Endodermal cell (in vitro differentiated cells): ENCODE data around the gene ACAA2. TPM values are rescaled to one million over a fixed set of nuclear protein-coding genes. Genes with fewer than 3 reads are reported as not detected.

Experiments
- DNase-seq: peaks from one replicate; pipeline ENCODE4 v3.0.0-alpha.2; 2017
- H3K27ac ChIP-seq: 2 replicates; pipeline ENCODE4 v1.5.1; 2013; ENCODE audit warnings: mild to moderate bottlenecking, low read depth, low read length, moderate library complexity
- H3K27me3 ChIP-seq: 2 replicates; pipeline ENCODE4 v1.6.1; 2013; ENCODE audit warnings: mild to moderate bottlenecking, low read length, moderate library complexity; ENCODE audit not compliant: insufficient read depth, control insufficient read depth, poor library complexity, severe bottlenecking
- H3K36me3 ChIP-seq: 2 replicates; pipeline ENCODE4 v1.7.0; 2013; ENCODE audit warnings: mild to moderate bottlenecking, low read length, moderate library complexity; ENCODE audit not compliant: control insufficient read depth, insufficient read depth
- H3K4me1 ChIP-seq: one replicate; pipeline ENCODE4 v1.7.0; 2013; ENCODE audit warnings: low read length; ENCODE audit not compliant: control insufficient read depth, insufficient read depth
- H3K4me3 ChIP-seq: 2 replicates; pipeline ENCODE4 v1.5.1; 2013; ENCODE audit warnings: mild to moderate bottlenecking, low read length, moderate library complexity
- H3K9ac ChIP-seq: 2 replicates; pipeline ENCODE4 v1.6.1; 2013; ENCODE audit warnings: mild to moderate bottlenecking, low read length, moderate library complexity; ENCODE audit not compliant: poor library complexity, severe bottlenecking; ENCODE audit errors: extremely low read depth
- H3K9me3 ChIP-seq: 2 replicates; pipeline ENCODE4 v1.6.1; 2013; ENCODE audit warnings: mild to moderate bottlenecking, low read length, moderate library complexity; ENCODE audit not compliant: control insufficient read depth
- H3K27ac Mint-ChIP-seq: 2 replicates; pipeline ENCODE4 v1.8.0; 2020; ENCODE audit warnings: mixed read lengths
- H3K27me3 Mint-ChIP-seq: 2 replicates; pipeline ENCODE4 v1.8.0; 2021; ENCODE audit warnings: mild to moderate bottlenecking, mixed read lengths; ENCODE audit not compliant: insufficient read depth
- H3K36me3 Mint-ChIP-seq: 2 replicates; pipeline ENCODE4 v1.8.0; 2020; ENCODE audit warnings: low read depth, mixed read lengths
- H3K4me1 Mint-ChIP-seq: 2 replicates; pipeline ENCODE4 v1.8.0; 2020; ENCODE audit warnings: mixed read lengths
- H3K4me3 Mint-ChIP-seq: 2 replicates; pipeline ENCODE4 v1.8.0; 2020; ENCODE audit warnings: mild to moderate bottlenecking, moderate library complexity, mixed read lengths
- H3K9me3 Mint-ChIP-seq: 2 replicates; pipeline ENCODE4 v1.8.0; 2020; ENCODE audit warnings: mild to moderate bottlenecking, mixed read lengths
- WGBS, 2 experiments: methylation state at CpG; one replicate each; pipeline versions ENCODE4 v1.1.5 to v1.1.7; 2013; ENCODE audit warnings: missing lambda C conversion rate in 2 of 2, mixed read lengths in 1 of 2; ENCODE audit not compliant: insufficient coverage in 1 of 2, insufficient read length in 1 of 2; 5-methylcytosine and 5-hydroxymethylcytosine counted together
- total RNA-seq, 2 donors: library from RNA; stranded (reverse); fragmentation: NEBNext Ultra II Directional in 1 of 2; extraction: Animal tissue kit (Norgen Biotek cat#: 25700) in 1 of 2; gene quantifications; 2 replicates in 1 of 2; 3 replicates in 1 of 2; pipeline ENCODE4 v1.2.1, GENCODE V29; 2021
- TF ChIP-seq, protein P1 (sequence below): fragments of 200-600 bp; sonication (generic); conservative IDR thresholded peaks from 2 replicates; pipeline ENCODE4 v1.5.0; 2021; ENCODE audit warnings: antibody characterized with exemption, mild to moderate bottlenecking

The ACAA2 gene
- total RNA-seq, 2 donors from 2014 or later, result 128 to 131 TPM

DNA sequence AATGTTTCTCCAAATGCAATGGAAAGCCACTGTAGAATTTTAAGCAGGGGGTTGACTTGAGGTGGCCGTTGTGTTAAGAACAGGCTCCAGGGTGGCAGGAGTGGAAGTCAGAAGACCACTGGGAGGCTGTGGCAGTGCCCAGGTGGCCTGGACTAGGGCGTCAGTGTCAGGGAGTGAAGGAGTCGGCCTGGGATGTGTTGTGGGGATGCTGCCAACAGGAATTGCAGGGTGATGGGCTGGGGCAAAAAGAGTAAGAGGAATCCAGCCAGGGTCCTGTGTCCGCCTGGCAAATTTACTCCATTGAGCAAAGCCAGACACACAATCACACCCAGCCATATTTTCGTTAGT lies 55.1 kb downstream of the ACAA2 start:
- Histone ChIP-seq H3K4me3 (no peak overlapping the region), H3K27ac (no peak overlapping the region), H3K36me3 (no peaks in the 10 kb centered on the region), H3K9me3 (peaks cover 3% of the 10 kb centered on the region), H3K27me3 (no peaks in the 10 kb centered on the region), H3K4me1 (peaks cover 8% of the 10 kb centered on the region), H3K9ac (no peak overlapping the region)
- WGBS, 2 experiments, result 90% methylated on average over 1 to 3 of the region's 5 CpGs
- H3K9me3 Mint-ChIP-seq, result no peaks in the 10 kb centered on the region
- no peaks in the 10 kb centered on the region for H3K27me3 Mint-ChIP-seq
- H3K4me3 Mint-ChIP-seq, result no peak overlapping the region
- no peak for DNase-seq
- H3K36me3 Mint-ChIP-seq, result no peaks in the 10 kb centered on the region
- H3K4me1 Mint-ChIP-seq, result peaks cover 20% of the 10 kb centered on the region
- H3K27ac Mint-ChIP-seq, result no peak overlapping the region
- TF ChIP-seq, protein P1, sequence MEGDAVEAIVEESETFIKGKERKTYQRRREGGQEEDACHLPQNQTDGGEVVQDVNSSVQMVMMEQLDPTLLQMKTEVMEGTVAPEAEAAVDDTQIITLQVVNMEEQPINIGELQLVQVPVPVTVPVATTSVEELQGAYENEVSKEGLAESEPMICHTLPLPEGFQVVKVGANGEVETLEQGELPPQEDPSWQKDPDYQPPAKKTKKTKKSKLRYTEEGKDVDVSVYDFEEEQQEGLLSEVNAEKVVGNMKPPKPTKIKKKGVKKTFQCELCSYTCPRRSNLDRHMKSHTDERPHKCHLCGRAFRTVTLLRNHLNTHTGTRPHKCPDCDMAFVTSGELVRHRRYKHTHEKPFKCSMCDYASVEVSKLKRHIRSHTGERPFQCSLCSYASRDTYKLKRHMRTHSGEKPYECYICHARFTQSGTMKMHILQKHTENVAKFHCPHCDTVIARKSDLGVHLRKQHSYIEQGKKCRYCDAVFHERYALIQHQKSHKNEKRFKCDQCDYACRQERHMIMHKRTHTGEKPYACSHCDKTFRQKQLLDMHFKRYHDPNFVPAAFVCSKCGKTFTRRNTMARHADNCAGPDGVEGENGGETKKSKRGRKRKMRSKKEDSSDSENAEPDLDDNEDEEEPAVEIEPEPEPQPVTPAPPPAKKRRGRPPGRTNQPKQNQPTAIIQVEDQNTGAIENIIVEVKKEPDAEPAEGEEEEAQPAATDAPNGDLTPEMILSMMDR, result no peak

GRCh38 chr18:49757513-49758262 lies 55.6 kb downstream of the ACAA2 start:
- peak; percentile 90 for DNase-seq

DNA sequence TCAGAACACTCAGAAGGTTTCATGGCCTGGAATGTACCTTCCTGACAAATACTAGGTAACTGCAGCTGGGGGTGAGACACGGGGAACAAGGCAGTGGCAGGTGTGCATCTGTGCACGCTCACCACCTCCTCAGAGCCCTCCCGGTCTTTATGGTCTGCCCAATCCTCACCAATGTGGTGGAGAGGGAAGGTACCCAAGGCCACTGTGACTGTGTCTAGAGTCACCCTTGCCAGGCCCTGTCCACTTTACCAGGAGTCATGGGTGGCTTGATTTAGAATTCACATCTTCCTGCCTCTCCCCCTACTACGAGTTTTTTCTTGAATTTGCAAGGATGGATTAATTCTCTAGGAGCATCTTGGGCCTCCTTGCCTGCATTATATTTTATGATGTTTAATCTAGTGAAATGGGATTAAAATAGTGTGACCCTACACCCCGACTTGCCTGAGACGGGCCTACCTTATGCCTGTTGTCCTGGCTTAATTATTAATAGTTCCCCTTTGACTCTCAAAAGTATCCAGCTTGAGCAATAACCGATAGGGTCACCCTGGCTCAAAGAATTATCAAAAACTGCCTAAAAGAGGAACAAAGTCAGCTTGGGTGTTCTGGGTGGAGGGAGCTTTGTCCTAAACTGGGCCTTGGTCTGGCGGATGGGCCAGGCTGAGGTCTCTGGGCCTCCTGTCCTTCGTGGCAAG lies 56.5 kb downstream of the ACAA2 start:
- no peak for DNase-seq
- Histone ChIP-seq H3K36me3 (no peaks in the 10 kb centered on the region), H3K4me1 (peaks cover 8% of the 10 kb centered on the region), H3K9ac (no peak overlapping the region), H3K4me3 (no peak overlapping the region), H3K9me3 (peaks cover 3% of the 10 kb centered on the region), H3K27me3 (no peaks in the 10 kb centered on the region), H3K27ac (no peak overlapping the region)
- Mint-ChIP-seq H3K4me3 (no peak overlapping the region), H3K27me3 (no peaks in the 10 kb centered on the region), H3K4me1 (peaks cover 24% of the 10 kb centered on the region), H3K27ac (no peak overlapping the region), H3K36me3 (no peaks in the 10 kb centered on the region), H3K9me3 (no peaks in the 10 kb centered on the region)
- WGBS, 2 experiments, result 86 to 87% methylated on average over 4 to 9 of the region's 9 CpGs
- TF ChIP-seq, protein P1, result no peak

More at GRCh38 chr18:49757513-49758262, 55.6 kb downstream of the ACAA2 start:
- H3K27me3 Mint-ChIP-seq, result no peaks in the 10 kb centered on the region
- peaks cover 3% of the 10 kb centered on the region for H3K9me3 ChIP-seq
- peaks cover 8% of the 10 kb centered on the region for H3K4me1 ChIP-seq
- H3K4me1 Mint-ChIP-seq, result peaks cover 20% of the 10 kb centered on the region
- H3K27ac ChIP-seq, result no peak overlapping the region
- no peaks in the 10 kb centered on the region for H3K27me3 ChIP-seq
- WGBS, 2 experiments, result 85 to 95% methylated on average over 9 to 23 of the region's 23 CpGs
- no peaks in the 10 kb centered on the region for H3K36me3 Mint-ChIP-seq
- no peak overlapping the region for H3K4me3 ChIP-seq
- TF ChIP-seq, protein P1, result no peak
- H3K9ac ChIP-seq, result no peak overlapping the region
- H3K9me3 Mint-ChIP-seq, result no peaks in the 10 kb centered on the region
- no peak overlapping the region for H3K4me3 Mint-ChIP-seq
- no peak overlapping the region for H3K27ac Mint-ChIP-seq
- no peaks in the 10 kb centered on the region for H3K36me3 ChIP-seq
